ENCODE data around the gene TRAF2. TPM values are rescaled to one million over a fixed set of nuclear protein-coding genes. Genes with fewer than 3 reads are reported as not detected.

TRAF2 gene
- total and polyA plus RNA-seq, 2 of the 4 experiments (the other 2 are of a cell fraction) = 6.6 to 12.0 TPM

DNA sequence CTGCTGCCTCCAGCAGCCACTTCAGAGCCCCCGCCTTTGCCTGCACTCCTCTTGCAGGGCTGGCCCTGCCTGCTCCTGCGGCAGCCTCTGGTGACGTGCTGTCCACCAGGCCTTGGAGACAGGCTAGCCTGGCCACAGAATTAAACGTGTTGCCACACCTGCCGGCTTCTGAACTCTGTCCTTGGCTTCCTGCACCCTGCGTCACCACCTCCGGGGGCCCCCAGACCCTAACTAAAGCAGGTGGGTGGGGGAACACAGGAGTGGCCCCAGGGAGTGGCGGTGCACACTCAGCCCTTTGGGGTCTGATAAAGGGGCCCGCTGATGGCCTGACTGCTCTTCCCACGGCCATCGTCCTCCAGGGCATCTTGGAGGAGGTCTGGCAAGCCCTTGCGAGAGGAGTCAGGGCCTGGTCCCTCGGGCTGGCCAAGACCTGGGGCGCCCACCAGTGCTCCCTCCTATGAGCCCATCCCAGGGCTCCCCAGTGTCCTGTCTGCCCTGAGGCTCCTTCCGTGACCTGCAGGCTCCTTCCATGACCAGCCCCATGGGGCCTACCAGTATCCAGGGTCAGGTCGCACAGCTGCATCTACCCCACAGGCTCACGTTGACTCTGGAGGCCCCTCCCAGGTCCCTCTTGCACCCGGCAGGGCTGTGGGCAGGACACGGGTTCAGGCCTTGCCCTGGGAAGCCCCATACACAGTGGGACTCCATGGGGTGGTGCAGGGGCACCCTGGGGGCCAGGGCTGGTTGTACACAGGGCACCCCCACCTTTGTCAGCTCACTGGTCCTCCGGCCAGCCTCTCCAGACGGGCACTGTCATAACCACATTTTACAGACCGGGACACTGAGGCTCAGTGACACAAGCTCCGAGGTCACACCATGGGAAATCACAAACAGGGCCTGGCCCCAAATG, 35.2 kb upstream of the TRAF2 start:
- Histone ChIP-seq H3K4ac (ENCODE audit: low read depth, low read length) (no peak overlapping the region), H3K79me1 (ENCODE audit: low read depth in 1 of 2, low read length in 2 of 2) (peaks cover 9 to 21% of the 10 kb centered on the region in 2 experiments; a peak in 2 of 4 replicates), H2AK5ac (ENCODE audit: low read depth, low read length) (no peak overlapping the region), H3K4me2 (ENCODE audit: low read depth, low read length) (no peak overlapping the region), H3K18ac (ENCODE audit: low read depth, low read length) (no peak overlapping the region), H2BK5ac (ENCODE audit: low read depth, low read length, poor library complexity, severe bottlenecking) (no peak overlapping the region), H4K8ac (ENCODE audit: low read depth in 2 of 2, low read length in 2 of 2) (no peak overlapping the region), H3K23ac (ENCODE audit: low read depth, low read length) (no peak overlapping the region), H3K27ac (ENCODE audit: insufficient read depth, low read length) (no peak overlapping the region), H2AFZ (replicated peaks; ENCODE audit: low read length, poor library complexity) (no peak overlapping the region), H2BK120ac (ENCODE audit: low read depth, low read length) (no peak overlapping the region), H3K14ac (replicated peaks; ENCODE audit: low read depth, low read length) (no peak overlapping the region), H4K91ac (ENCODE audit: insufficient read depth, low read depth, low read length) (no peak overlapping the region), H3K56ac (ENCODE audit: extremely low read depth, insufficient read depth, low read length) (no peak overlapping the region), H3K4me1 (ENCODE audit: control insufficient read depth, insufficient read depth, low read length) (peaks cover 9% of the 10 kb centered on the region), H2BK20ac (ENCODE audit: low read depth, low read length) (no peak overlapping the region), H3K27me3 (ENCODE audit: control insufficient read depth, insufficient read depth, low read length) (peaks cover 10% of the 10 kb centered on the region), H4K20me1 (ENCODE audit: insufficient read depth, low read length) (peaks cover 16% of the 10 kb centered on the region), H4K5ac (ENCODE audit: low read depth, low read length) (no peak overlapping the region), H3K9me3 (ENCODE audit: control insufficient read depth, insufficient read depth, low read length) (peaks cover 4% of the 10 kb centered on the region; the same call in 1 of the 2 replicates), H3K4me3 (ENCODE audit: insufficient read depth, low read depth, low read length) (no peak overlapping the region), H2AK9ac (replicated peaks; ENCODE audit: low read depth, low read length, poor library complexity) (peak overlapping the region; percentile 81), H2BK15ac (ENCODE audit: low read depth, low read length) (no peak overlapping the region), H3K9ac (ENCODE audit: low read depth, low read length) (no peak overlapping the region), H3K36me3 (ENCODE audit: control insufficient read depth, insufficient read depth, low read length) (peaks cover 14% of the 10 kb centered on the region; the same call in 1 of the 2 replicates), H3K9me1 (ENCODE audit: insufficient read depth, low read length) (no peaks in the 10 kb centered on the region)
- WGBS, 2 experiments (ENCODE audit: extremely low coverage in 2 of 2, insufficient read length in 1 of 2) = 92% methylated on average over 15 of the region's 23 CpGs; no CpG with 5 or more reads in 1 of the 2 experiments
- no peak for TF ChIP-seq FOS (IDR thresholded peaks at IDR 0.05; ENCODE audit: low read depth, low read length)
- dilution Hi-C loops (cut with HindIII; ENCODE audit: low sequenced_read_pairs, unreplicated experiment) = no loop called here
- POLR2A ChIA-PET (ENCODE audit: unreplicated experiment) = interaction anchor here (0.6 kb wide), 1 partner anchor 75 kb away, joined by 4 read pairs; no protein-coding TSS in a partner anchor
- BruUV-seq (replicated peaks) = no TSS peak
- no peak for ATAC-seq (ENCODE audit: low read depth)
- in situ Hi-C loops (cut with MboI; ENCODE audit: low sequenced_read_pairs) = no loop called here
- intact Hi-C loops (cut with micrococcal nuclease) = no loop called here
- DNase-seq = no peak
- CTCF ChIA-PET = no interaction called here
